Gastroesophageal sphincter (tissue), 4 donors: ENCODE measurements around the gene GP9. TPM values are rescaled to one million over a fixed set of nuclear protein-coding genes. Genes with fewer than 3 reads are reported as not detected.

Source experiments
- ATAC-seq: fragments of 150-250 bp; one replicate; pipeline ENCODE4 v1.9.1; 2016; ENCODE audit warnings: mild to moderate bottlenecking, moderate library complexity
- H3K27ac ChIP-seq, 4 donors: fragments of 200-600 bp; sonication (generic) in 3 of 4; 1 replicate in 3 of 4; 2 replicates in 1 of 4; pipeline ENCODE4 v1.5.1; 2016 to 2019
- H3K27me3 ChIP-seq: fragments of 200-600 bp; sonication (generic); one replicate; pipeline ENCODE4 v1.5.1; 2019
- H3K36me3 ChIP-seq, 2 donors: fragments of 200-600 bp; sonication (generic); one replicate each; pipeline ENCODE4 v1.5.1; 2019; ENCODE audit warnings: control low read depth in 1 of 2
- H3K4me1 ChIP-seq, 3 donors: fragments of 200-600 bp; sonication (generic); 1 replicate in 2 of 3; 2 replicates in 1 of 3; pipeline ENCODE4 v1.5.1; 2016 to 2019; ENCODE audit warnings: control low read depth in 2 of 3
- H3K4me3 ChIP-seq, 2 donors: fragments of 200-600 bp; sonication (generic); one replicate each; pipeline ENCODE4 v1.5.1; 2019; ENCODE audit warnings: mild to moderate bottlenecking in 1 of 2, moderate library complexity in 1 of 2
- H3K9me3 ChIP-seq, 3 donors: fragments of 200-600 bp; sonication (generic); one replicate each; pipeline ENCODE4 v1.5.1; 2017 to 2019; ENCODE audit warnings: control low read depth in 2 of 3
- CTCF ChIP-seq, 4 experiments: fragments of 200-600 bp in 2 of 4; fragments of 450-650 bp in 2 of 4; sonication (generic) in 1 of 4; IDR thresholded peaks; one replicate each; pipeline ENCODE4 v1.5.1; 2017 to 2019; ENCODE audit warnings: antibody characterized with exemption in 4 of 4, mild to moderate bottlenecking in 2 of 4, moderate library complexity in 2 of 4
- EP300 ChIP-seq: sonication (generic); formaldehyde crosslinking; IDR thresholded peaks from one replicate; pipeline ENCODE4 v1.6.1; 2017; ENCODE audit warnings: antibody characterized with exemption, mild to moderate bottlenecking
- POLR2A ChIP-seq, 2 donors: fragments of 450-650 bp; IDR thresholded peaks; one replicate each; pipeline ENCODE4 v1.6.1; 2017; ENCODE audit warnings: antibody characterized with exemption in 2 of 2, mild to moderate bottlenecking in 2 of 2, moderate library complexity in 1 of 2
- POLR2AphosphoS5 ChIP-seq: sonication (generic); formaldehyde crosslinking; IDR thresholded peaks from one replicate; pipeline ENCODE4 v1.6.1; 2017; ENCODE audit warnings: antibody characterized with exemption
- WGBS, 2 donors: methylation state at CpG; one replicate each; pipeline ENCODE4 v1.1.5; 2018; ENCODE audit warnings: low coverage in 1 of 2; 5-methylcytosine and 5-hydroxymethylcytosine counted together
- total RNA-seq, 4 donors: library from RNA; depleted of rRNA; stranded (reverse); fragments of >200 nt; gene quantifications; one replicate each; pipeline ENCODE4 v1.1.0, GENCODE V29; 2016

Gene GP9
- total RNA-seq, 4 donors from 2014 or later = not detected

- ATAC-seq = peak; percentile 61
- no peaks in the 10 kb centered on the region for H3K9me3 ChIP-seq
- H3K27ac ChIP-seq = peak overlapping the region in 3 of 4 donors; percentile 50 to 69 (median 66)
- no peaks in the 10 kb centered on the region for H3K27me3 ChIP-seq
- WGBS, 2 donors = 61 to 71% methylated on average over 3 to 5 of the region's 15 CpGs
- H3K4me3 ChIP-seq = no peak overlapping the region
- H3K4me1 ChIP-seq = peaks cover 3 to 67% (median 22%) of the 10 kb centered on the region in 3 donors
- TF ChIP-seq POLR2A (IDR thresholded peaks at IDR 0.05) (no peak), POLR2AphosphoS5 (peak; percentile 76)
- no peaks in the 10 kb centered on the region for H3K36me3 ChIP-seq
Measured at GRCh38 chr3:129022114-129023007, 38.2 kb upstream of the GP9 start.

GRCh38 chr3:129023008-129023358 lies 37.6 kb upstream of the GP9 start:
- Histone ChIP-seq H3K27me3 (no peaks in the 10 kb centered on the region), H3K27ac (peak overlapping the region in 3 of 4 donors; percentile 50 to 69 (median 66)), H3K36me3 (no peaks in the 10 kb centered on the region), H3K4me1 (peaks cover 3 to 65% (median 21%) of the 10 kb centered on the region in 3 donors), H3K4me3 (no peak overlapping the region), H3K9me3 (no peaks in the 10 kb centered on the region)
- ATAC-seq = no peak
- TF ChIP-seq CTCF (IDR thresholded peaks at IDR 0.05) (no peak), POLR2AphosphoS5 (no peak), POLR2A (IDR thresholded peaks at IDR 0.05) (no peak), EP300 (no peak)
- 44 to 57% methylated on average over 1 of the region's 1 CpG for WGBS, 2 donors

GRCh38 chr3:129023909-129024308 lies 36.7 kb upstream of the GP9 start:
- Histone ChIP-seq H3K27ac (peak overlapping the region in 2 of 4 donors; percentile 50 to 81), H3K9me3 (no peaks in the 10 kb centered on the region), H3K27me3 (no peaks in the 10 kb centered on the region), H3K36me3 (no peaks in the 10 kb centered on the region), H3K4me1 (peaks cover 3 to 65% (median 21%) of the 10 kb centered on the region in 3 donors), H3K4me3 (no peak overlapping the region)
- no peak for TF ChIP-seq POLR2A (IDR thresholded peaks at IDR 0.05)
- no peak for TF ChIP-seq POLR2AphosphoS5
- TF ChIP-seq EP300 = no peak
- no peak for TF ChIP-seq CTCF (IDR thresholded peaks at IDR 0.05)
- 20 to 58% methylated on average over 1 to 2 of the region's 2 CpGs for WGBS, 2 donors
- ATAC-seq = no peak

- H3K36me3 ChIP-seq = no peaks in the 10 kb centered on the region
- H3K27ac ChIP-seq = peak overlapping the region in 3 of 4 donors; percentile 67 to 81 (median 71)
- no peak for ATAC-seq
- peaks cover 3 to 65% (median 21%) of the 10 kb centered on the region in 3 donors for H3K4me1 ChIP-seq
- no peak for TF ChIP-seq EP300
- TF ChIP-seq POLR2A (IDR thresholded peaks at IDR 0.05) = no peak
- no peak for TF ChIP-seq POLR2AphosphoS5
- TF ChIP-seq CTCF (IDR thresholded peaks at IDR 0.05) = no peak
- H3K9me3 ChIP-seq = no peaks in the 10 kb centered on the region
- 81 to 85% methylated on average over 6 to 13 of the region's 15 CpGs for WGBS, 2 donors
- H3K27me3 ChIP-seq = no peaks in the 10 kb centered on the region
- no peak overlapping the region for H3K4me3 ChIP-seq
Measured at GRCh38 chr3:129025108-129025507, 35.5 kb upstream of the GP9 start.

GRCh38 chr3:129025691-129026435 lies 34.7 kb upstream of the GP9 start:
- peak; percentile 44 for ATAC-seq
- TF ChIP-seq POLR2AphosphoS5 = peak; percentile 54
- no peak for TF ChIP-seq POLR2A (IDR thresholded peaks at IDR 0.05)
- no peak for TF ChIP-seq EP300
- no peak for TF ChIP-seq CTCF (IDR thresholded peaks at IDR 0.05)
- Histone ChIP-seq H3K27ac (peak overlapping the region in 3 of 4 donors; percentile 67 to 81 (median 71)), H3K9me3 (no peaks in the 10 kb centered on the region), H3K36me3 (peaks cover 0 to 3% of the 10 kb centered on the region in 2 donors), H3K27me3 (no peaks in the 10 kb centered on the region), H3K4me1 (peaks cover 3 to 61% (median 21%) of the 10 kb centered on the region in 3 donors), H3K4me3 (no peak overlapping the region)
- WGBS, 2 donors = 28 to 59% methylated on average over 5 to 6 of the region's 8 CpGs
